ENCODE measurements around the gene CDC26.

DNA sequence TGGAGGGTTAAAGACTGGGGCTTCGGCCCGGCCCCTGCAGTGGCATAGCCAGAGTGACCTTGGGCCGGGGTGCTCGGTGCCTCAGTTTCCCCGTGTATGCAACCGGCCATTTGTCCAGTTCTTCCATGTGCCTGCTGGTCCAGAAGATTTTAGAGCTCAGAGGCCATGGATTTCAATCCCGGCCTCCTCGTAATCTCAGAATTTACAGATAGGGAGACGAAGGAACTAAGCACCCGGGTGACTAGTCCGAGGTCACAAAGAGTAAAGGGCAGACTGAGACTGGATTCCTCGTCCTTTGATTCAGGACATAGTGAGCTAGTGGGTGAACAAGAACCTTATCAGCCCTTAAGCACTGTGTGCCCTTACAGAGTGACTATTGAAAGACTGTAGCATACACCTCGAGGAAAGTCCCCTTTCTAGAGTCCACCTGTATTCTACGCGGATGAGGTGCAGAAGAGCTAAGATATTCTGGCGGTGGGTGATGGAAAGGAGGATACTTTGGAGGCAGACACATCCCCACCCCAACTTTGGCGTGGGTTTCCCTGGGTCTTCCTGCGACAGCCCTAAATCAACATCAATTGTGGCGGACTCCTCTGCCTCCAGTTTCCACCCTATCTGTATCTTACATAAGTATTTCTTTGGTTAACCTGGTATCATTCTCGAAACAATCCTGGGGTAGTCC is 53.4 kb downstream of the CDC26 start:
- TF ChIP-seq, protein P1, sequence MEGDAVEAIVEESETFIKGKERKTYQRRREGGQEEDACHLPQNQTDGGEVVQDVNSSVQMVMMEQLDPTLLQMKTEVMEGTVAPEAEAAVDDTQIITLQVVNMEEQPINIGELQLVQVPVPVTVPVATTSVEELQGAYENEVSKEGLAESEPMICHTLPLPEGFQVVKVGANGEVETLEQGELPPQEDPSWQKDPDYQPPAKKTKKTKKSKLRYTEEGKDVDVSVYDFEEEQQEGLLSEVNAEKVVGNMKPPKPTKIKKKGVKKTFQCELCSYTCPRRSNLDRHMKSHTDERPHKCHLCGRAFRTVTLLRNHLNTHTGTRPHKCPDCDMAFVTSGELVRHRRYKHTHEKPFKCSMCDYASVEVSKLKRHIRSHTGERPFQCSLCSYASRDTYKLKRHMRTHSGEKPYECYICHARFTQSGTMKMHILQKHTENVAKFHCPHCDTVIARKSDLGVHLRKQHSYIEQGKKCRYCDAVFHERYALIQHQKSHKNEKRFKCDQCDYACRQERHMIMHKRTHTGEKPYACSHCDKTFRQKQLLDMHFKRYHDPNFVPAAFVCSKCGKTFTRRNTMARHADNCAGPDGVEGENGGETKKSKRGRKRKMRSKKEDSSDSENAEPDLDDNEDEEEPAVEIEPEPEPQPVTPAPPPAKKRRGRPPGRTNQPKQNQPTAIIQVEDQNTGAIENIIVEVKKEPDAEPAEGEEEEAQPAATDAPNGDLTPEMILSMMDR (IDR thresholded peaks at IDR 0.05 in 2 of 3, conservative IDR thresholded peaks at IDR 0.05 in 1 of 3; ENCODE audit: borderline replicate concordance in 1 of 3, insufficient read depth in 1 of 3, low read depth in 2 of 3, low read length in 2 of 3), result no peak
- no peak for TF ChIP-seq RAD21 (IDR thresholded peaks at IDR 0.05; ENCODE audit: low read depth)
